Measurements from ENCODE around the gene COG4.

DNA sequence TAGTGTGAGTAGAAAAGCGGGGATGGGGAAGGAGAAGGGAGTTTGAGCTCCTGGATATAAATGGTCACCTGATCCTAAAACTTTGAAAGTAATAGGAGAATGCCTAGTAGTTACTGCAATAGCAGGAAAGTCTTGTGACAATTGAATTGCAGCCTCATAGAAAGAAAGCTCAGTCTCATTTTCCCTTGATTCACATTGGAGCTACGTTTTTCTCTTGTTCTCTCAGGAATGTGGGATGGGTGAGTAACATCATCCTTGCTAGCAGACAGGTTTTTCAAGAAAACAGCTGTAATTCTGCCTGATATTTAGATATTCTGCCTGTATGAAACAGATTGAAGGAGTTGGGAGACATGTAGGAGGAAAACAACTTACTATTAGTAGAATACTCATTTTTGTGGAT lies 25.6 kb upstream of the COG4 start:
- no peak for TF ChIP-seq POLR2A (IDR thresholded peaks at IDR 0.05)
- no peak for TF ChIP-seq CTCF (IDR thresholded peaks at IDR 0.05)
- TF ChIP-seq POLR2AphosphoS5 (IDR thresholded peaks at IDR 0.05): no peak

Measured in breast epithelium (tissue), 3 donors.